Measurements from ENCODE around the gene VPS26B.
A peak's percentile ranks its signal among the peaks of the same experiment; 100 is the strongest.
"Not testable (repeated sequence)": the region's sequence is repeated elsewhere in the genome, so short reads cannot be mapped to it uniquely, and the experiment has no call there.

Gene VPS26B

DNA sequence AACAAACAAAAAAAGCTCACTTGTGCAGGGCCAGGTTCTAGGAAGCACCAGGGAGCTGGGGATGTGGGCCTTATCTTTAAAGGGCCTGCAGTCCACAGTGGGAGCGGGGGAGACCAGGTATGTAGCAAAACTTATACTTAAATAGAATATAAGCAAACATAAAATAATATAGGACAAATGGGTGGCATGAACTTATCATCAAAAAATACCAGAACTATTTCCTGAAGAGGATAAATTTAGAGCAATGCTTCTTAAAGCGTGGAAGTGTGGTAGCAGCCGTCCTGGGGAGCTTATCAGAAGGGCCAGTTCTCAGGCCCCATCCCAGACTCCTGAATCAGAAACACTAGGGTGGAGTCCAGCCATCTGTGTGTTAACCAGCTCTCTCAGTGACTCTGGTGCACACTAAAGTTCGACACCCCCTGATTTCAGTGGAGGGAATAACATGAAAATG, 9.3 kb downstream of the VPS26B start:
- no peak for DNase-seq

DNA sequence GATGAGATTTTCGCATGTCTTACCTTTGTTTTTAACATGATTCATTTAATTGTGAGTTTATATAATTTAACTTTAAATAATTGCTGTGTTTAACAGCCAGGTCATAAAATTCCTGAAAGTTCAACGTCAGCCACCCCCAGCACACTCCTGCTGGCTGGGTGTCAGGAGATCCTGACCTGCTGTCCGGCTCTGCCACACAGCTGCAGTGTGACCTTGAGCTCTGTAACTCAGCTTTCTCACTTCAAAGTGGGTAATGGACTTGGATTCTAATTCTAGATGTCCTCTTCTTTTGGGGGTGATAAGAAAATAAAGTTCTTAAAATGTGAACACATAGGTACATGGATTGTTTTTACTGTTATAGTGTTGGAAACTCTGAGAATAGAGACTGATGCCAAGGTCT, 10.9 kb downstream of the VPS26B start:
- DNase-seq = no peak

DNA sequence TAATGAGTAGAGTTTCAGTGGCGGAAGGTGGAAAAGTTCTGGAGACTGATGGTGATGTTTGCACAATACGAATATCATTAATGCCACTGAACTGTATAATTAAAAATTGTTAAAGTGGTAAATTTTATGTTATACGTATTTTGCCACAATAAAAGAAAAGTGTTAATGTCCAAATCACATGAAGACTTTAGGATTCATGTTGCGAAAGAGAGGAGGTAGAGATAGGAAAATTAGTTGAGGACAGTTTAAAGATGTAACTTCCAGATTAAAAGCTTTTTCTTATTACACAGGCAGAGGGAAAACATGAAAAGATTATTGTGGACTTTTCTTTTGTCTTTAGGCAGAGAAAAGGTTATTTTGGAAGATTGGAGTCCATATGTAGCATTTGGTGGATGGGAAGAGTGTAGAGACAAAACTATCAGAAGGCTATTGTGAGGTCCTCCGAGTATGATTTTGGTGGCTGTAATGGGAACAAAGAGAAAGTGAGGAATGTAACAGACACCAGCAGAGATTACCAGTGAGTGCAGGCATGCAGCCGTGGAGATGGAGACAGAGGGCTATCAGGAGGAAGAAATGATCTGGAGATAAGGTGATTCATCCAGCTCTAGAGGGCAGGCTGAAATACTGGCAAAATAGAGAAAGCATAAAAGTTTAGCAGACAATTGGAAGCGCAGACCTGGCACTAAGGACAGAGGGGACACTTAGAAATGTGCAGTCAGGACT, 12.5 kb downstream of the VPS26B start:
- DNase-seq = no peak

DNA sequence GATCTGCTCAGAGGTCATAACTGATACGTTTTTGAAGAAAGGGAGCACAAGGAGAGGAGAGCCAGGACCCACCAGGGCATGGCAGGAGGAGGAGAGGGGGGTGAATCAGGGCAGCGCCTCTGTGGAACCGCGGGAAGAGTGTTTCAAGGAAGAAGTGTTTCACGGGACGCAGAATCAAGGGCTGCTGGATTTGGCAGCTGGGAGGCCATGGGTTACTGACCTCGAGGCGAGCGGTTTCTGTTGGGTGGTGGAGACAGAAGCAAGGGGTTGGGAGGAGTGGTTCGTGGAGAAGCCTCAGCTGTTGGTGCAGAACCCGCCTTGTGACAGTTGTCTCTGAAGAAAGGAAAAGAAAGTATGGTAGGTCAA, 13.1 kb downstream of the VPS26B start:
- no peak for DNase-seq

DNA sequence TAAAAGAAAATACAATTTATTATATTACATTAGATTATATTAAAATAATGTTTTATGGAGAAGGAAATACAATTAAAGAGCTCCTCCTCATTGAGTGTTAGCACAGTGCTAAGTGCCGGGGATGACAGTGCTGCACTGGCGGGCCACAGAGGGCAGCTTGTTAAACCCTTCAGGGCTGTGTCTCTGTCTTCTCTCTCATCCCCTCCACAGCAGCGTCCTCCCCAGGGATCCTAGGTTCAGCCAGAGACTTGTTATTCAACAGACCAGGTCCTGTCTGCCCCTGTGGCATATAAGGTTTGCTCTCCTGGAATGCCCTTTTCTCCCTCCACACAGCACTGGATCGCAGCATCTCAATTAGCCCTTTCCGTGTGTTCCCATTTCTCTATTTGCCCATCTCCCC, 14.5 kb downstream of the VPS26B start:
- DNase-seq = no peak

DNA sequence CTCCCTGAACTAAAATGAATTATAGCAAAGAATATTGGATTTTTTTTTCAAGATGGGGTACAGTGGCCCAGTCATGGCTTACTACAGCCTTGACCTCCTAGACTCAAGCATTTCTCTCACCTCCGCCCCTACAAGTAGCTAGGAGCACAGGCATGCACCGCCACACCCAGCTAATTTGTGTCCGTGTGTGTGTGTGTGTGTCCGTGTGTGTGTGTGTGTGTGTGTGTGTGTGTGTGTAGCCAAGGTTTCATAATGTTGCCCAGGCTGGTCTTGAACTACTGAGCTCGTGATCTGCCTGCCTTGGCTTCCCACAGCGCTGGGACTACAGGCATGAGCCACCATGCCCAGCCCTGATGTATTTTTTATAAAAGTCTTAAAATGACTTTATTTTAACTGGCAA, 16.1 kb downstream of the VPS26B start:
- DNase-seq = no peak

DNA sequence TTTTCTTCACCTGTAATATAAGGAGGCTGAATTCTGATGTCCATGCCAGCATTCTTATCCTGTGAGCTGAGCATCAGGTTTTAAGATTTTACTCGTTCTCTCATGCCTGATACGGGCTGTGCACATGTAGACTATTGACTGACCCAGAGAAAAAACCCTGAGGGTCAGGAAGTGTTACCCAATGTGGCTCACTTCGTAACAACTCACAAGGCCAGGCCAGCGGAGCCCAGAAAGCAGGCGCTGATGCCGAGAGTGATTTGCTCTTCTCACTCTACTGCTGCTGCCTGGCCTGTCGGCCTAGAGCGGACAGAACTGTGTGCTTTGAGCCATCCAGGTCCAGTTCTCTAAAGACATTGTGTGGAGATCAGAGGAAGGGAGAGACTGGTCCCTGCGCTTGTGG, 17.9 kb downstream of the VPS26B start:
- DNase-seq = no peak

DNA sequence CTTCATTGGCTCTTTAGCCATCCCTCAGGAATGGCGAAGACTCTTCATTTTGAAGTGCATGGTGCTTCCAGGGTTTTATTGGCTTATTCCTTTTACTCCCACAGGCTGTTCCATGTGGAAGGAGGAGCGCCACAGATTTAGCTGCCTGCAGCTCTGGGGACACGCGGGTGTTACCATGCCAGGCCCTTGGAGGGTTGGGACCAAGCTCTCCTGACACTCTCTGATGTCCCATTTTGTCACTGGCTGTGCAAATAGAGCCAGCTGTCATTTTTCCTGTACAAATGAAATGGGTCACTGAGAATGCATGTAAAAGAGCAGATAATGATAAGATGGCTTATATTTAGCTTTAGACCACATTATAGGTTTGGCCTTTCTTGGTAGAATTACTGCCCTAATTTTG, 19.4 kb downstream of the VPS26B start:
- no peak for DNase-seq

DNA sequence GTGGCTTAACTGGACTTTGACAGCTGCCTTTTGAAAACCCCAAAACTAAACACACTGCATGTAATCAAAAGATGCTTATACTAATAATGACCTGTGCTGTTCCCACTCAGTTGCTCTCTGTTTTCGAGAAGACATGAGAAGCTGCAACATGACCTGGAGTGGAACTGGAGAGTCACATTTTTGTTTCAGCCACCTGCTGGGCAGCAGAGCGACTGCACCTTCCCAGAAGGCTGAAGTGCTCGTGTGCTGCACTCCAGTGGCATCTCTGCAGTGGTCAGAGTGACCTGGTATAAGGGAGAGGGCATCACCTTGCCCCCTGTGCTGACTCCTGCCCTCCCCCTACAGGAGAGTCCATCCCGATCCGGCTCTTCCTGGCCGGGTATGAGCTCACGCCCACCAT, 20.1 kb downstream of the VPS26B start:
- DNase-seq = no peak

DNA sequence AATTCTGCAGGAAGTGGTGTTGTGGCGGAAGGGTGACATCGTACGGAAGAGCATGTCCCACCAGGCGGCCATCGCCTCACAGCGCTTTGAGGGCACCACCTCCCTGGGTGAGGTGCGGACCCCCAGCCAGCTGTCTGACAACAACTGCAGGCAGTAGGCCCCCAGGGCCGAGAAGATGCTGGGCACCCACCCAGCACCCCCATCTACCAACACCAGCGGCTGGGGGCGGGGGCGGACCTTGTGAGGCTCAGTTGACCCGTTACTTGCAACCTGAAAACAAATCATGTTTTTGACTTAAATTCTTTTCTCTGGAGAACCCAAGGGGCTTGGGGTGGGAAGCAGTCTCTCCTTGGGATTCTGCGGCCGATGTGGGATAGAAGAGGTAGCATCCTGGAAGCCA, 21.0 kb downstream of the VPS26B start:
- no peak for DNase-seq

DNA sequence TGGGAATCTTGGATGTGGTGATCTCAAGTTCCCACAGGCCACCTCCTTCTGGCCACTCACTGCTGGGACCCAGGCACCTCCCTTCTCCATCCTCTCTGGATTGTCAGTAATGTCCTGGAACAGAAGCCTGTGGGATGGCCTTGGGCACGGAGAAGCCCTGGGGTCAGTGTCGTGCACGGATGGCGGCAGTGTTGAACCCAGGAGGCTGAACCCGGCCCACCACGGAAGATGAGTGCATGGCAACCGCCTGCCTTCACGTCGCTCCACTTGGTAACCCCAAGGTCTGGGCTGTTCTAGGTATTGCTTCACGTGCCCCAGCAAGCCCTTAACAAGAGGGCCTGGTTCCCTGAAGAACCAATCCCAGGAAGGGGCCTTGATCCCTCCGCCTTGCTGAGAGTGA, 21.6 kb downstream of the VPS26B start:
- no peak for DNase-seq

DNA sequence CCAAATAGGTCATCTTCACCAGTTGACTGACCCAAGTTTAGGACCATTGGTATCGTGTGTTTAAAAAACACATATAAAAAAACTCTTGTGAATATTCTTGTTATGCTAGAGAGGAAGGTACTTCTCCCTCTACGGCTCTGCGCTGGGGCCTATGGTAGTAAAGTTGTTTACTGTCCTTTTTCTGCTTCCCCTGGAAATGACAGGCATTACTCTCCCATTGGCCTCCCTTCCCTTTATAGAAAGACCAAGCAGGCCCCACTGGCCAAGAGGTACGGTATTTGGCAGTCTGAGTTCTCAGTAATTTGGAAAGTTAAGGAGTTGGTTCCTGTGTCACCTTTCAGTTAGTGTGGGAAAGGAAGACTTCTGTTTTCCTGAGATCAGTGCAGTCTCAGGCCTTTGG, 22.2 kb downstream of the VPS26B start:
- DNase-seq = no peak

DNA sequence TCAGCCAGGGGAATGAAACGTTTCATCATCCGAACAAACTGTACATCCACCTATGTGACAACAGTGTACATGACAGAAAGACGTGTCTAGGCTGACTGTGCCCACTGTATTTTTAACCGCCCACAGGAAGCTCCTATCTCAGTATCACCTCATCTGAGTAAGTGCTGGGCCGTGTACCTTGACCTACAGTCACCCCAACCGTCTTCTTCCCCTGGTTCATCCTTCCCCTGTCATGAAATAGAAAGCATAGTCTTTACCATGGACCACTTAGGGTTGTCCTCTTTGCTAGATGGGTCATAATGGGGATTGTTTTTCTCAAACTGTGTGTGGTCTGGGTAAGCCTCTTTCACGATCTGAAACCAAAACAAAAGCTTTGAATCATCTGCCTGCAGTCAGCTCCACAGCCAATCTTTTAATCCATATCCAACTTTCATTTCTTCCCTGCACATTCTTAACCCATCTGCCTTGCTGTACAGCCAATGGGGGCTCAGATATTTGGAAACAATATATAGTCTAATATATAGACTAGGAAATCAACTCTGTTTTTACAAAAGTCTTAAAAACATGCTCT, 24.5 kb downstream of the VPS26B start:
- DNase-seq = no peak

DNA sequence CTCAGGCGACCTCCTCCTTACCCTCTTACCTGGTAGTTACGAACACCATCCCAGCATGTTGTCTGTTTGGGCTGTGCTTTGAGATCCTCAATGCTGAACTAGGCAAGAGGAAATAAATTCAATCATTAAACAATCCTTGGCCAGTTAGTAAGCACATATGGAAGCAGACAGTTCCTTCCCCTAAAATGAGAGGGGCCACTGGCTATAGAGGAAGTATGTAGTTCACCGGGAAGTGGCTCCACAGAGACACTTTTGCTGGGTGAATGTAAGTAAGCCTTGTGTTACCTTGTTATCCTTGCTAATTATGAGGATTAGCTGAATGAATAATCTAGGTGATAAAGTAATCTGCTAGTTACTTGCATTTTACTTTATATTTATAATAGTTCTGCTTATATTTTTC, 25.8 kb downstream of the VPS26B start:
- no peak for DNase-seq

DNA sequence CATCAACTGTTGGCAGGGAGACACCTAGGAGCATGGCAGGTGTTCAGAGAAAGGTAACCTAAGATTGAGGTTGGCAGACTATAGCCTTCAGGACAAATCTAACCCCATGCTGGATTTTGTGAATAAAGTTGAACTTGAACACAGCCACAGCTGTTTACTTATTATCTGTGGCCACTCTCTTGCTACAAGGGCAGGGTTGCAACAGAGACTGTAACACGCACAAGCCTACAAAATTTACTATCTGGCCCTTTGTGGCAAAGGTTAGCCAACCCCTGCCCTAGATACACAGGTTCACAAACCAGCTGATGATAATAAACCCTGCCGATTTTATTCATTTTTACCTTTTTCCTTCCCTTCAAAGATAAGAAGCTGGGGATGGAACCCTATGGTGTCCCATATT, 26.2 kb downstream of the VPS26B start:
- DNase-seq = no peak

DNA sequence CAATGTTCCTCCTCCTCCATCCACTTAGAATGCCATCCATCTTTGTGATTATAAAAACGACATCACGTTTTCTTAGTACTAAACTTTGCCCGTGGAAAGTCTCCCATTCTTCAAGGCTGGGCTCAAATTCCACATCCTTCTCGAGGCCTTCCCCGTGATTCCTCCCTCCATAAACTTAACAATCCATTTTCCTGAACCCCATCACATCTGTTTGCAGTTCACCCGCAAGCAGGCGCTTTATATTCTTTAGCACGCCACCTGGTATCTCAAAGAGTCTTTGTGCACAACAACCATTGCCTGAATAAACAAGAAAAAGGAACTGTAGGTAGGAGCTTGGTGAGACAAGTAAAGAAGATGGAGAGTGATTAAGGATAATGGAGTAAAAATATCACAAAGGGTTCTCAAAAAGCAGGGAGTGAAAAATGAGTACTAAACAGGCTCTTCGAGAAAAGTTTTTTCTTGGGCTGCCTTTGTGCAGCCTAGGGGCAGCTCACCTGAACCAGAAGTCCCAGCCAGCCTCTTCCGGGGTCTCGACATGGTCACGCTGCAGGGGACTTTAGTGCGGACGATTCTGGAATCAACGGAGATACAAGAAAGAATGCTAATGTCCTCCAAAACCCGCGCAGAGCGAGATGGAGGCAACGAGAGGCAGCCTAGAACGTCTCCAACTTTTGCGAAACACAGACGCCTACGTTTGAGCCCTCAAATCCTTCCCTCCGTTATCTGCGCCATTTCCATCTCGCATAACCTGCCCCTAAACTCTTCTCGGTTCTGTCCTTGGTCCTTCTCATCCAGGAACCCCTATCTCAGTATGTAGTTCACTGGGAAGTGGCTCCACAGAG, 28.1 kb downstream of the VPS26B start:
- DNase-seq = peak; percentile 88

DNA sequence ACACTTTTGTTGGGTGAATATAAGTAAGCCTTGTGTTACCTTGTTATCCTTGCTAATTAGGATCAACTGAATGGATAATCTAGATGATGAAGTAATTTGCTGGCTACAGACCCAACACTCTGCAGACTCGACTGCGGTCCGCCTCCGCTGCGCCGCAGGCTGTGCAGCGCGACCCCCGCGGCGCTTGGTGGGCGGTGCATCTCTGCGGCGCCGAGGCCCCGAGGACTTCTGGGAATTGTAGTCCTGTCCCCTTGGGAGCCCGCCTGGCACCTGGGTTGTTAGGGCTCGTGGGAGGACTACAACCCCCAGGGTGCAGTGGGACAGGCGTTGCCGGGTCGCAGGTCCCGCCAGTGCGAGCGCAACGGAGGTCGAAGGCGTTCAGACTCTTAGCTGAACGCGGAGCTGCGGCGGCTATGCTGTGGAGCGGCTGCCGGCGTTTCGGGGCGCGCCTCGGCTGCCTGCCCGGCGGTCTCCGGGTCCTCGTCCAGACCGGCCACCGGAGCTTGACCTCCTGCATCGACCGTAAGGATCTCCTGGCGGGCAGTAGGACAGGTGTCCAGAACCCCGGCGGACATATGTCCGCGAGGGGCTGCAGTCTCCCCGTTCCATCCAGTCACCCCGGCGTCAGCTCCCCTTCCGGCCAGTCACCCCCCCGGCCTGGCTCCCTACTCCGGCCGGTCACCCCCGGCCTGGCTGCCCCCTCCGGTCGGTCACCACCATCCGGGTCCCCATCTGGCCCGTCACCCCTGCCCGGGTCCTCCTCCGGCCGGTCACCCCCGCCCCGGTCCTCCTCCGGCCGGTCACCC, 28.9 kb downstream of the VPS26B start, which contains the start of the genes ACAD8 and THYN1:
ACAD8 (plus strand) TSS at position 381 of the 806 bp plus-strand sequence; CDS start at position 414, 33 bp downstream.
THYN1 (minus strand) TSS at position 165 of the 806 bp plus-strand sequence. CDS start 470 bp downstream, outside the sequence.
- DNase-seq = peak; percentile 96

DNA sequence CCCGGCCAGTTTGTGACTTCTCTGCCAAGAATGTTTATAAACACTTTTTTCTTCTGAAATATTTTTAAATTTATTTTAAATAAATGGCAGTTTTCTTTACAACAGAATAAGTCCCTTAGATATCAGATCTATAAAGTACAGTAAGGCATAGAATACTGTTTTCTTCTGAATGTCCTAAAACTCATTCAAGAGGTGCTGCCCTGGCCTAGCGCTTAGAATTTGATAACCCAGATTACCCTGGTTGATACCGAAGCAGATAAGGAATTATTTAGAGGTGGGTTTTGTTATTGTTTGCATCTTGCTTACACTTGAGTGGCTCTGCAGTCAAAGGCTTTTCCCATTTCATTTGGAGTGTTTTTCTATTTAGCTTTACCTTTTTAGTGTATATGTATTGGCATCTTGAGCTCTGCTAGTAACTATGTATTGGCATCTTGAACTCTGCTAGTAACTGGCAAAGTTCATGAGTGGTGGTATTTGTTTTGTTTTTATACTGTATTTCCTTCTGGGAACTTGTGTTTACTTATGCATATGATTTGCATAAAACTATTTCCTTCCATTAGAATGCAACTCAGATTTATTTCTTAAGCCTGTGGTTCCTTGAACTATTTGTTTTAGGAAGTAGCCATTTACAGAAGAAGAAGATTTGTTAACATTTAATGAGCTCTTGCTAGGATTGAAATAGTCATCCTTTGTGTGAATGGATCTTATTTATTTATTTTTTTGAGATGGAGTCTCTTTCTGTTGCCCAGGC, 30.1 kb downstream of the VPS26B start:
- DNase-seq = no peak

DNA sequence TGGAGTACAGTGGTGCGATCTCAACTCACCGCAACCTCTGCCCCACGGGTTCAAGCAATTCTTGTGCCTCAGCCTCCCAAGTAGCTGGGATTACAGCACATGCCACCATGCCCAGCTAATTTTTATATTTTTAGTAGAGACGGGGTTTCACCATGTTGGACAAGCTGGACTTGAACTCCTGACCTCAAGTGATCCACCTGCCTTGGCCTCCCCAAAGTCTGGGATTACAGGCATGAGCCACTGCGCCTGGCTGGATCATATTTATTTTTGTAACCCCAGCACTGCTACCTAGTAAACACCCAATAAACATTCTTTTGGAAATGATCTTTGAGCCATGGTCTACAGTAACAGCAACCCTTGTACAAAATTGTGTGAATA, 30.7 kb downstream of the VPS26B start:
- DNase-seq = not testable (repeated sequence)

DNA sequence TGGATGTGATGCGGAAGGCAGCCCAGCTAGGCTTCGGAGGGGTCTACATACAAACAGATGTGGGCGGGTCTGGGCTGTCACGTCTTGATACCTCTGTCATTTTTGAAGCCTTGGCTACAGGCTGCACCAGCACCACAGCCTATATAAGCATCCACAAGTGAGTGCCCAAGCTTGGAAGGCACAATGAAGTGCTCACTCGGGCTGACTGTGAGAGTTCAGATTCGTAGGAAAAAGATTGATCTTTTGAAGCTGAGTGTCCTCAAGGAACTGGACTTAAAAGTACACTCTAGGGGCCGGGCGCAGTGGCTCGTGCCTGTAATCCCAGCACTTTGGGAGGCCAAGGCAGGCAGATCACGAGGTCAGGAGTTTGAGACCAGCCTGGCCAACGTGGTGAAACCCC, 32.6 kb downstream of the VPS26B start:
- DNase-seq = no peak

DNA sequence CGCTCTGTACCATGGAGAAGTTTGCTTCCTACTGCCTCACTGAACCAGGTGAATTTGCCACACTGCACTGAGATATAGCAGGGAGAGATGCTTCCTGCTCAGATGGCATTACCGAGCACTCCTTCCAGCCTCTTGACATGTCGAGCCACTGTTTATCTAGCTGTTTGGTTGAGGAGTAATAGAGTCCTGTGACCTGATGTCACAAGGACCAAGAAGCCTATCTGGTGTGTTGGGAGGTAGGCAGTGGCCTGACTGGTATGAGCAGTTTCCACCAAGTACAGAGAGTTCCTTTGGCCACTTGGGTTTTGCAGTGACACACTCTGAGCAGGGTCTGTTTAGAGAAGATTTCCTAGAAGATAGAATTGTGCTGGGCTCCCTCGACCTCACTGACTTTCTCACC, 34.1 kb downstream of the VPS26B start:
- no peak for DNase-seq

DNA sequence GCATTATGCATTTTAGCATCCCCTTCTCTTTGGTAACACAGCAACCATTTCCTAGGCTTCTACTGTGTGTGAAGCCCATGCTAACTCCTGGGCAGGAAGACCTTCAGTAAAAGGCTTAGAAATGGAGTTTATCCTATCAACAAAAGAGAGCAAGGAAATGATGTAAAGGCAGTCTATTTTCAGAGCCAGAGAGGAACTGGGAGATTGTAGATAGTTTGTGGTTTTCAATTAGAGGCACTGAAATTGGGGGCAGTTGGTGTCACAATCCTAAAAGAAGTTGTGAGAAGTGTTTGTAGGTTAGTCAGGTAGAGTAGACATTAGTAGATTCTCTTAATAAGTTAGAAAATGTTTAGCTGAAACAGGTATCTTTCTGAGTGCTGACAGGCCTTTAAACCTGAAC, 36.0 kb downstream of the VPS26B start:
- no peak for DNase-seq
